Measurements from ENCODE around the gene RGS11.
"Not testable (repeated sequence)": the region's sequence is repeated elsewhere in the genome, so short reads cannot be mapped to it uniquely, and the experiment has no call there.

The RGS11 gene

DNA sequence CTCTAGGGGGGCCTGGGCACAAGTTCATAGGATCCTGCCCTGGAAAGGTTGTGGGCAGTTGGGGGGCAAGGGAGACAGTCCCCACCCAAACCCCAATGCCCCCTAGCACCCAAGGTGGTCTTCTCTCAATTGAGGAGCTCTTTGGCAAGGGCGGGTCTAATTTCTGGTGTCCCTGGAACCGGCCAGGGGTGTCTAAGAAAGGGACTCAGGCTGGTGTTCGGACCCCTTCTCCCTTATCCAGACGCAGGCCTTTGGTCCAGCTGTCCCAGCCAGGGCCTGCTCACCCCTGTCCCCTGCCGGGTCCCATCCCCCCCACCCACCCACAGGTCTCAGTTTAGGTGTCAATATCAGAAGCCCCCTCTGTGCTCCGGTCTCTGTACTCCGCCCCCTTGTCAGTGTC is 3.8 kb upstream of the RGS11 start:
- DNase-seq: no peak

DNA sequence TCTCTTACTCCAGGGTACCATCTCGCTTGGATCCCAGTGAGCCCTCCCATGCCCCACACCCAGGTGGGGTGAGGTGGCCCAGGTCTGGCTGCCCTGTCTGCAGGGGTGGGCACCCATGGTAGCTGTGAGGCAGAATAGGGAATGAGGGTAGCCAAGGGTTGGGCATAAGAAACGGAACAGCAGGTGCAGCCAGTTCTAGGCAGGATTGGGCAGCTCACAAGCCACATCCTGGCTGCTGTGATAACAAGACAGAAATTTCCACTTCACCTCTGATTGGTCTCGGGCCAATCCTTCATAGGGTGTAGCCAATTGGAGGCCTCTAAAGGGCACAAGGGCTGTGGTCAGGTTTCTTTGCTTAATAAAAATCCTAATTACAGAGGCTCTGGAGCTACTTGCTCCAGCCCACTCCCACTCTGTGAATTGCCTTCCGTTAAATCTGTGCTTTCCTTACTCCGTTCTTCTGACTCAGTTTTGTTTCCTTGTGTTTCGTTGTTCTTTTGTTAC is 3.2 kb upstream of the RGS11 start:
- peak; percentile 28 to 63 for DNase-seq

DNA sequence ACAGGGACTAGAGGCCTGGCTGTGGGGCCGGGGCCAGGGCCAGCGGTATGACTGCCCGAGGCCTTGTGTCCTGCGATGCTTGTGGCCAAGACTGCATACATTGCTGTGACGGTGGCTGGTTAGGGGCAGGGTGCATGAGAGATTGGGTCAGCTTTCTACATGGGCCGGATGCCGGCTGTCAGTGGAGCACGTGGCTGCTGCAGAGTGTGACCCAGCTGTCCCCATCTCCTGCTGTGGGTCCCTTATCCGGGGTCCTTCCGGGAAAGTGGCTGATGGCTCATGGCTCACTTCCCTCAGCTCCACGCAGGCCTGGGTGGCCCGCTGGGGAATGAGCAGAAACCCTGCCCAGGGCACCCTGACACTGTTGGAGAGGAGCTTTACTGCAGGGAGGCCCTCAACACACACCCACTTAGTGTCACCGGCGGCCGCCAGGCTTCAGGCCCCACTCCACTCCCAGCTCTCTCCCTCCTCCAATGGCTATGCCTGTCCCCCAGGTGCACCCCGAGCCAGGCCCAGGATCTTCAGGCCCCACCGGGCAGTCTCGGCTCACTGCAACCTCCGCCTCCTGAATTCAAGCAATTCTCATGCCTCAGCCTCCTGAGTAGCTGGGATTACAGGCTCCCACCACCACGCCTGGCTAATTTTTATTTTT is 808 bp upstream of the RGS11 start:
- no peak for DNase-seq

DNA sequence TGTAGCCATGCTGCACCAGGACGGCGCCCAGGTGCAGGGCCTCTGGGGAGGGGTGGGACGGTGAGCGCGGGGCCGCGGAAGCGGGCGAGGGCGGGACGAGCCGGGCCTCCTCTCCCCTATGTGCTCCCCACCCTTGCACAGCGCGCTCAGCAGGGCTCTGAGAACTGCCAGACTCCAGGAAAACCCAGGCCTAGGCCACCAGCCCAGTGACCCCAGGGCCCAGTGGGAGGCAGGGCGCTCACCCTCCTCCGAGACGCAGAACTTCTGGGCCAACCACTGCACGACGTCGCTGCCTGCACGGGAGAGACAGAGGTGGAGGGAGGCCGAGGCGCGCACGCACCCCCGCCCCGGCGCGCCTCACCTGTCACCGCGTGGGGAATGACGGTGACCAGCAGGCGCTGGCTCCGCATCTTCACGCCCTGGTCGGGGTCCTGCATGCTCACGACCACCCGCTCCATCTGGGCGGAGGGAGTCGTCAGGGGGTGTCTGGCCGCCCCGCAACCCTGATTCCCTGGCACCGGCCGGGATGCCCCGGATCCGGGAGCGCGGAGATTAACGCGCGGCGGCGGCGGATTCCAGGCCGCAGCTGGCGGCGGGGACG is 603 bp downstream of the RGS11 start:
- no peak for DNase-seq

DNA sequence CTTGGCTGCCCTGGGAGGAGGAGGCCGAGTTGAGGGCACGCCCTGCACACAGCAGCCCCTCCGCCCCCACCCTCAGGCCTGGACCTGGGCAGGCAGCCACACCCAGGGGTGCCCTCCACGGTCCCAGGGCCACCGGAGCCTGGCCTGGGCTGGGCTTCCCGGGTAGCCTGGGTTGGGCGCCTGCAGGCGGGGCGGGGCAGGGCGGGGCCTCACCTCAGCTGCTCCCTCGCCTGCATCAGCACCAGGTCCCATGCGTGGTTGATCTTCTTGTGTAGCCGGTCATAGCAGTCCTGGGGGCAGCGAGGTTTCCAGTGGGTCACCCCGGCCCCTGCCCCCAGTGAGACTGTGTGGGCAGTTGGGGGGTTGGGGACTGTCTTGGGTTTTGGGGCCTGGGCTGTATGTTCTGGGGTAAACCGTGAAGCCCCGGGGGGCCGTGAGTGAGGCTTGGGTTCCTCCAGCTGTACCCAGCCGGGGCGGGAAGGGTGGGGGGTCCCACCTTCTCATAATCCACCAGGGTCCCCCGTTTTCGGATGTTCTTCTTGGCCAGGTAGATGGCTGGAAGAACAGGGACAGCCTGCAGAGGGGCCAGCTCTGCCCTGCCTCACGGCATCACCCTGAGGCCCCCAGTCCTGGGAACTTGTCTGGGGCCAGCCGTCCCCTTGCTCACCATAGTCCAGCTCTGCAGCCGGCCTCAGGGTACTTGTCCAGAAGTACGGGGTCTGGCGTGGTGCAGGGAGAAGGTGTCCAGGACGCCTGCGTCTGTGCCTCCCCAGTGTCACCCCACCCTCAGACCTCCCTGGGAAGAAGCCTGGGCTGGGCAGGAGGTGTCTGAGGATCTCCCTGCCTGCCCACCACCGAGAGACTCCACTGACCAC is 2.0 kb downstream of the RGS11 start:
- peak in 1 of 2 experiments; percentile 8 for DNase-seq

DNA sequence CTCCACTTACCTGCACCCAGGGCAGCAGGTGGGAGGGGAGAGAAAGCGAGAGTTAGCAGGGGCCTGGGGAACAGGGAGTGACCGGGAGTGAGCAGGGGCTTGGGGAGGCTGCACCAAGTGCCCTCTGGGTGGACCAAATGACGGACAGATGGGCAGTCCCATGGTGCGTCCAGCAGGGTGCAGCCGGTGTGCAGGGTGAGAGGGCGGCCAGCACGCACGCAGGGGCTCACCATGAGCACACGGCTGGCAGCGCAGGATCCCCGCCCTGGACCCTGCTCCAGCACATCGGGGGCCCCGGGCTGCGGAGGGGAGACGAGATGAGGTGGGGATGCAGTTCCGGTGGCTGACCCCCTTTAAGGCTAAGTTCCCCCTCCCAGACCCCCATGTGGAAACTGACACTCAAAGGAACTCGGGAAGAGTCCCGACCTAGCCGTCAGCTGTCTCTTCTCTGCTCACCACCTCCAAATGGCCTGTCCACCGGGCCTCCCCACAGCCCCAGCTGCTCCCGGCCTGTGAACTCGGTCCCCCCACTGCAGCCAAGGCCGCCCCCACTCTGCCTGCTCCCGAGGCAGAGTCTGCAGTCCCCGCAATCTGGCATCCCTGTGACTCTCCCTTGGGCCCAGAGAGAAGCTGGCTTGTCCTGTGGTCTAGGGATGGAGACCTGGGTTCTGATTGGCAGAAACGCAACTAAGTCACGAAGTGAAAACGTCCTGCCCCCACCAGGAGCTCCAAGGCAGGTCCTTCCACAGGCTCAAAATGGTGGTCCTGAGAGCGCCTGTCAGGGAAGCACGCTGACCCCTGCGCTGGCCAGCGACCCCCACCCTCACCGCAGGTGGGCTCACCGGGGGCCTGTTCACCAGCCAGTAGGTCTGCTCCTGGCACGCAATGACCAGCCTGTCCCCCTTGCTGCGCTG is 2.9 kb downstream of the RGS11 start:
- peak; percentile 9 to 41 for DNase-seq

DNA sequence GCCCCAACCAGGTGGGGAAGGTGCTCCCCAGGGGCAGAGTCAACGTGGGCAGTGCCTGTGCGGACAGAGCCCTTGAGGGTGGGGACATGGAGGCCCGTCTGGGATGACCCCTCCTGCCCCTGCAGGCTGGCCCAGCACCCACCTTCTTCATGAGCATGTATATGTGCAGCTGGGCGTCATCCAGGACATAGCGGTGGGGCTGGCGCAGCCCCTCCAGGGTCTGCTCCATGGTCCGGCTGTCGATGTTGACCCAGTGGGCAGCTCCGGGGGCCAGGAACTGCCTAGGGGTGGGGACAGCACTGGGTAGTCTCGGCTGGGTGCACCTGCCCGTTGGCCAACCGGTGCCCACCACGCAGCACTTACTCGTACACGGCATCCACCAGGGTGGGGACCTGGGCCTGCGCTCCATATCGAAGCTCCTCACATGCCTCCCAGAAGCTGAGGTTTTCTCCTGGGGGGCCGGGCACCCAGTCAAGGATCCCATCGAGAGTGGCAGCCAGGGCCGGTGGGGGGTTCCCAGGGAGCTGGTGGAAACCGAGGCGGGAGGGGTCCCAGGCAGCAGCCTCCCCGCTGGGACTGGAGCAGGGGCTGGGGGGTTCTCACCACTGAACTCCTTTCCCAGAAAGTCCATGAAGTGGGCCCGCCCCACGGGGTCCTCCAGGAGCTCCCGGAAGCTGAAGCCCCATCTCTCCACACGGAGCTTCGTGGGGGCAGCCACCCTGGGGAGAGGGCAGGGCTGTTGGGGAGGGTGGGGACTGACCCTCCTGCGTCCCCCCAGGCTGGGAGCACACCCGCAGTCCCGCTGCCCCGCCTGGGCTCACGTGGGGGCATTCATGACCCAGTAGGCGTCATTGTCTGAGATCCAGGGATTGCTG is 5.1 kb downstream of the RGS11 start:
- no peak for DNase-seq

DNA sequence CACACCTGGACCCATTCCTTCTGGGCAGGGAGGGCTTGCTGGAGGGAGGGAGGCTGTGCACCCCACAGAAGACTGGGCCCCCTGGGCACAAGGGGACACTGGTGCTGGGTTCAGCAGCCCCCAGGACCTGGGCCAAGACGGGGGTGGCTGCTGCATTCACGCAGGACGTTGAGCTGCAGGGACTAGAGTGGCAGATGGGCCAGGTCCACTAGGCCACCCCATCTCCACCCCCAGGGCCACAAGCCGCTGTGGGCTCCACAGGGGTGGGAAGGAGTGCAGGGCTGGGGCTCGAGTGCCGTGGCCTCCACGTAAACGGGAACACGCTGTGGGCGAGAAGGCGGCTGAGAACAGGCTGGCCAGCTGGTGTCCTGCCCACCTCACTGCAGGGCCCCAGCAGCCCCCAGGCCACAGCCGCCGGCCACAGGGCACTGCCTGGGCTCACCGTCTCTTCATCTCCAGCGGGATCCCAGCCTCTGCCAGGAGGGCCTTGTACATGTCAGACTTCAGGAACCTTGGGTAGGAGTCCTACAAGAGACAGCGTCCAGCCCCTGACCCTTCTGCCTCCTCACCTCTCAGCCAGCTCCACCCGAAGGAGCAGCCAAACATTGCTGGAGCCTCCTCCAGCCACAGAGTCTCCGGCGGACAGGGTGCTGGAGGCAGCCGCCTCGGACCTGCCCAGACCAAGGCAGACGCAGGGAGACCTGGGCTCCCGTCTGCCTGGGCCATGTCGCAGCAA is 6.5 kb downstream of the RGS11 start:
- DNase-seq: no peak

DNA sequence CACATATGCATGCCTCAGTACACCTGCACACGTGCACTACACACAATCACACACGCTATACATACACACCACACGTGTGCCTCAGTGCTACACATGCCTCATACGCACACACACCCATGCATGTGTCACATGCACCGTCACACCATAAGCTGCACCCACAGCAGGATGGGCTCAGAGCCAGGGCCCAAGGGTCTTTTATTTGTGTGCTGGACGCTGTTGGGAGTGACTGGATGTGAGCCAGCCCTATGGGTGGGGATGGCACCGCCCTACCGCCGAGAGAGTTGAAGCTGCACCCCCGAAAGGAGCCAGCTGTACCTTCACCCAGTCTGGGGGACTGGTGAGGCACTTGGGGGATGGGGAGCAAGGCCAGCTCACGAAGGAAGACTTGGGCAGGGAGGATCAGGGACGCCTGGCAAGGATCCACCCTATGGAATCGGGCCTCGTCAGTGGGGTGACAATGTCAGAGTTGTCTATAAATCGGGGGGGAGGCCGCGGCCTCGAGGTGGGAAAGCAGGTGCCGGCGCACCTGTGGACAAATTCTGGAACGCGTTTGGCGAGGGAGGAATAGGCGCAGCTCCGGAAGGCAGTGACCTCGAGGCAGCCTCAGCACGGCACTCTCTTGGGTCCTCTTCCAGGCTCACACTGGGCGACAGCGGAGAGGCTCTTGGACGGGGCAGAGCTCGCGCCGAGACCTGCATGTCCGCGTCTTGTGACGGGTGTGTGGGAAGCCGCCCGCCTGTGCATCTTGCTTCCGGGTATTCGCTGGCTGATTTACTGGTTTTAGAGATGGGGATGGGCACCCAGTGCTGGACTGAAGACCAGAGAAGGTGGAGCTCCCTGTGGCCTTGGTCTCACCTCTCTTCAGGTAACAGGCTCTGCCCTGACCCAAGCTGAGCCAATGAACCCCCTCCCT is 7.3 kb downstream of the RGS11 start:
- DNase-seq: no peak

DNA sequence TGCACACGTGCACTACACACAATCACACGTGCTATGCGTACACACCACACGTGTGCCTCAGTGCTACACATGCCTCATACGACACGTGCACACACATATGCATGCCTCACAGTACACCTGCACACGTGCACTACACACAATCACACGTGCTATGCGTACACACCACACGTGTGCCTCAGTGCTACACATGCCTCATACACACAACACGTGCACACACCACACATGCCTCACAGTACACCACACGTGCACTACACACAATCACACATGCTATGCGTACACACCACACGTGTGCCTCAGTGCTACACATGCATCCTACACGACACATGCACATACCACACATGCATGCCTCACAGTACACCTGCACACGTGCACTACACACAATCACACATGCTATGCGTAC is 8.2 kb downstream of the RGS11 start:
- not testable (repeated sequence) for DNase-seq

DNA sequence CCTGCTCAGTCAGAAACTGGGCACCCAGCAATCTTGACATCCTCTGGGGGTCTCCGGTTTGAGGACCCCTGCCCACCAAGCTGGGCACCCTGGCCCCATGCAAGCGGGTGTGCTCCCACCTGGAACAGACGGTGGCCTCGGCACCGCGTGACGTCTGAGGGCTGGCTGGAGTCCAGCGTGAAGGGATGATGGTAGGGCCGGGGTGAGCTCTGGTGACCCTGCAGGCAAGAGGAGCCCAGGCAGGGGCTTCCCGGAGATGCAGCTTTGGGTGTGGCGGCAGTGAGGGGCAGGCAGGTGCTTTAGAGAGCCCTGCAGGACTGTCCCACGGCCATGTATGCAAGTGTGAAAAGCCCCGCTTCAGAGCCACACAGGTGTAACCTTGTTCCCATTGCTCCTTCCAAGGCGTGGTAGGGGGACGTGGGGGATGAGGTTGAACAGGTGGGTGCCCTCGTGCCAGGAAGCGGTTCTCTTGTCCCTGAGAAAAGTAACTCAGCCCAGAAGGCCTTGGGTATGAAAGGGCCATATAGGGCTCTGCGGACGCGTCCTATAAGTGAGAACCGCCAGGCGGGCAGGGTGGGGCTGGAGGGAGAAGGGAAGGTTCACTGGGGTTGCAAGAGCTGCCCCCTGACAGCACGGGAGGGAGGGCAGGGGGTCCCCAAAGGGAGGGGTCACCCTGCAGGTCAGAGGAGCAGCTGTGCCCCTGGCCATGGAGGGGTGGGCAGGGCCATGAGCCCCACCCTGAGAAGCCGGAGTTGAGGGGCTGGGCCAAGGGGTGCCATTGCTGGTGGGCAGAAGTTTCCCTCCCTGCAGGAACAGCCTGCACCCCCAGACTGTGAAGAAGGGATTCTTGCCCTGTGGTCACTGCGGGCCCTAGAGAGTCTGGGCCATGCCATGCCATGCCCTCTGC is 9.2 kb downstream of the RGS11 start:
- no peak for DNase-seq

DNA sequence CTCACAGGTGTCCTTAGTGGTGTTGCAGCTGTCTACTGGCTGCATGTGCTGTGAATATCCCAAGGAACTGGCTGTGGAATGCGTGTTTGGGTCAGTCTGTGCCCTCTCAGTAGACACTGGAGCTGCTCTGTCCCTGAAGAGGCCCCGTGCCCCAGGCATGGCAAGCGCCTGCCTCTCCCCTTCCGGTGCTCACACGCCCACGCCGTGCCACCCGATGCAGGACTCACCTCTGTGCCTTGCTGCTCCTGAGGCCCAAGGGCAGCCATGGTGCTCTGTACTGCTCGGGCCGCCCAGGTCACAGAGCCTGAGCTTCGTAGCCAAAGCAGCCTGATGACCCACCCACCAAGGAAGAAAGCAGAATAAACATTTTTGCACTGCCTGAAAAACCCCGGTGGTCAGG is 10.0 kb downstream of the RGS11 start:
- DNase-seq: no peak

DNA sequence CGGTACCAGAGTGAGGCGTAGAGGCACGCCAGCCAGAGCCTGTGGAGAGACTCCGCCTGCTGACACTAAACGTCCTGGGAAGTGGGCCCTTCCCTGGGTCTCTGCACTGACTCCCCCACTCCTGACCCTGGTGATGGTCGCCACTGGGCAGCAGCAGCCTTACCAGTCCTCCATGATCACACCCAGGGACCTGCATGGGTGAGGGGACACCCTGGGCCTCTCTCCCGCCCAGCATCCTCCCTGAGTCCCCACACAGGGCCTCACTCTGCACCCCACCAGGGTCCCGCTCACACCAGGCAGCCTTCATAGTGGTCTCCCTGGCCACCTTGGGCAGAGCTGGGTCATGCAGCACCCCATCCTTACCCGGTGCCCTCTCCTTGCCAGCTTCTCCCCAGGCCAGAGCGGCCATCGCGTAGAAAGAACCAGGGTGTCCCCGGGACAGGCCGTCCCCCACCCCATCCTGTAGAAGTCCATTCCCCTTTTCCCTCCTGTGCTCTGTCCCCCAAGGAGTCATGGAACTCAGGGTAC is 10.7 kb downstream of the RGS11 start:
- no peak for DNase-seq

DNA sequence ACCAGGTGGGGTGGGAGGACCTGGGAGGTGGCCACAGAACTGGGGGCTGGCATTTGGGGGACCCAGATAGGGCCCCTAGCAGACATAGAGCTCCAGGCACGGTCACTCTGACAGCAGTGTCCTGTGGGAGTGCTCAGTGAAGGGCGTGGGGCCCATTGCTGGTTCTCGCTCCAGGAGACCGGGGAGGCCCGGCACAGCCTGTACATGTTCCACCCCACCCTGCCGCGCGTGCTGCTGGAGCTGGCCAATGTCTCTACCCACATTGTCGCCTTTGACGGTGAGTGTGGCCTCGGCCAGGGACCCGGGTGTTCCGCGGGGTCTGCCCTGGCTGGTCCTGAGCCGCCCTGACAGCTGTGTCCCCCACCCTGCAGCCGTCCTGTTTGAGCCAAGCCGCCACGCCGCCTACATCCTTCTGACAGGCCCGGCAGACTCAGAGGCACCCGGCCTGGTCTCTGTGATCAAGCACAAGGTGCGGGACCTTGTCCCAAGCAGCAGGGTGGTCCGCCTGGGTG is 11.2 kb downstream of the RGS11 start:
- DNase-seq: no peak

DNA sequence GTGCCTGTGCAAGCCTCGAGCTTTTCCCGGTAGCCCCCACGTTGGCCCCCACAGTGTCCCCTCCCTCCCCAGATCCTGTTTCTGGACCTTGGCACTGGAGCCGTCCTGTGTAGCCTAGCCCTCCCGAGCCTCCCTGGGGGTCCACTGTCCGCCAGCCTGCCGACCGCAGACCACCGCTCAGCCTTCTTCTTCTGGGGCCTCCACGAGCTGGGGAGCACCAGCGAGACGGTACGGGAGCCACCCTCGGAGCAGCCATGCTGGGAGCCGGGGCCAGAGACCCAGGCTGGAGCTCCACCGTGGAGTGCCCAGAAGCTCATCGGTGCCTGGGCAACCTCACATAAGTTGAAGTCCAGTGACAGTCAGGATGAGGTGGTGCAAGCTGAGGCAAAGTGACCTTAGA is 11.8 kb downstream of the RGS11 start:
- no peak for DNase-seq

DNA sequence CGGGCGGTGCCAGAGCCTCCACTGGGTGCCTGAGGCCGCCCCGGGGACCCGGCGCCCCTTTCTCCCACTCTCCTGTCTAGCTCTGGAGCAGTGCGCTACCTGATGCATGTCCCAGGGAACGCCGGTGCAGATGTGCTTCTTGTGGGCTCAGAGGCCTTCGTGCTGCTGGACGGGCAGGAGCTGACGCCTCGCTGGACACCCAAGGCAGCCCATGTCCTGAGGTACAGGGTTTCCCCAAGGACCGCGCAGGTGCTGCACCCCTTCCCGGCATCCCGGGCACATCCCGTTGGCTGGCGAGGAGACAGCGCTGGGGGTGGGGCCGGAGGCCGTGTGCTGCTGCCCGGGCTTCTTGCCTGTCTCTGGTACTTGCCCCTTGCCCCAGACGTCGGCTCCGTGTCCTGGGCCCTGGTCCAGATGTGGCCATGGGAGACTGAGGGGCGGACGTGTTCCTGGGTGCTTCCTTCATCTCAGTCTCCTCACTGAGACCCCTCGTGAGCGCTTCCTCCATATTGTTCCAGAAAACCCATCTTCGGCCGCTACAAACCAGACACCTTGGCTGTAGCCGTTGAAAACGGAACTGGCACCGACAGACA is 12.5 kb downstream of the RGS11 start:
- no peak for DNase-seq

DNA sequence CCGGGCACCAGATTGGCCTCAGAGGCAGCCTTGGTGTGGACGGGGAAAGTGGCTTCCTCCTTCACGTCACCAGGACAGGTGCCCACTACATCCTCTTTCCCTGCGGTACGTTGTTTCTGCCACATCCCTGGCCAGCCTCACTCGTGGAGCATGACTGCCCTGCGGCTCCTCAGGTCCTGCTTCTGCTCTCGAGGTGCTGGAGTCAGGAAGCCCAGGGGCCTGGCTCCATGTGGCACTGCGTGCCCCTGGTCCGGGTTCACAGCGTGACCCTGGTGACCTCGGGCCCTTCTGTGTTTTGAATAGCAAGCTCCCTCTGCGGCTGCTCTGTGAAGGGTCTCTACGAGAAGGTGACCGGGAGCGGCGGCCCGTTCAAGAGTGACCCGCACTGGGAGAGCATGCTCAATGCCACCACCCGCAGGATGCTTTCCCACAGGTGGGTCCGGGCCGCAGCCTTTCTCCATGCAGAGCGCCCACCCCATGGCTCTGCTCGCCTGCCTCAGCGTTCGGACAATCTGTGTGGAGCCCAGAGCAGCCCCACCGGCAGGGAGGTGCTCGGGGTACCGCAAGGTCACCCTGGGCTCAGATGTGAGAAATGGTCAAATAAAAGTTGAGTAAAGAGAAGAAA is 13.5 kb downstream of the RGS11 start:
- DNase-seq: no peak
